Measurements from ENCODE around the gene OXCT1. TPM values are rescaled to one million over a fixed set of nuclear protein-coding genes. Genes with fewer than 3 reads are reported as not detected.

OXCT1 gene
- total and polyA plus RNA-seq, 2 of the 4 experiments (the other 2 are of a cell fraction): 14.2 to 16.3 TPM

- POLR2A ChIA-PET (ENCODE audit: unreplicated experiment): no interaction called here
- CTCF ChIA-PET: interaction anchor here (1.1 to 1.5 kb wide), 2 partner anchors 9 to 10 kb away, joined by 3 read pairs; no protein-coding TSS in a partner anchor
- dilution Hi-C loops (cut with HindIII; ENCODE audit: low sequenced_read_pairs, unreplicated experiment): no loop called here
- Histone ChIP-seq H3K9me3 (ENCODE audit: control insufficient read depth, insufficient read depth, low read length) (no peaks in the 10 kb centered on the region), H3K36me3 (ENCODE audit: control insufficient read depth, insufficient read depth, low read length) (no peaks in the 10 kb centered on the region), H2BK5ac (ENCODE audit: low read depth, low read length, poor library complexity, severe bottlenecking) (no peak overlapping the region), H3K9me1 (ENCODE audit: insufficient read depth, low read length) (no peaks in the 10 kb centered on the region), H3K4ac (ENCODE audit: low read depth, low read length) (no peak overlapping the region), H3K56ac (ENCODE audit: extremely low read depth, insufficient read depth, low read length) (no peak overlapping the region), H2BK120ac (ENCODE audit: low read depth, low read length) (no peak overlapping the region), H3K14ac (replicated peaks; ENCODE audit: low read depth, low read length) (no peak overlapping the region), H3K4me3 (ENCODE audit: insufficient read depth, low read depth, low read length) (no peak overlapping the region), H4K91ac (ENCODE audit: insufficient read depth, low read depth, low read length) (no peak overlapping the region), H2AK5ac (ENCODE audit: low read depth, low read length) (no peak overlapping the region), H3K4me1 (ENCODE audit: control insufficient read depth, insufficient read depth, low read length) (peaks cover 12% of the 10 kb centered on the region), H3K27ac (ENCODE audit: insufficient read depth, low read length) (no peak overlapping the region), H3K4me2 (ENCODE audit: low read depth, low read length) (no peak overlapping the region), H3K18ac (ENCODE audit: low read depth, low read length) (no peak overlapping the region), H3K27me3 (ENCODE audit: control insufficient read depth, insufficient read depth, low read length) (no peaks in the 10 kb centered on the region), H2AK9ac (replicated peaks; ENCODE audit: low read depth, low read length, poor library complexity) (no peak overlapping the region), H4K8ac (ENCODE audit: low read depth in 2 of 2, low read length in 2 of 2) (no peak overlapping the region), H3K23ac (ENCODE audit: low read depth, low read length) (no peak overlapping the region), H3K79me1 (ENCODE audit: low read depth in 1 of 2, low read length in 2 of 2) (peaks cover 3 to 13% of the 10 kb centered on the region in 2 experiments; a peak in 2 of 4 replicates), H3K9ac (ENCODE audit: low read depth, low read length) (no peak overlapping the region), H2BK15ac (ENCODE audit: low read depth, low read length) (no peak overlapping the region), H2AFZ (replicated peaks; ENCODE audit: low read length, poor library complexity) (no peak overlapping the region), H4K5ac (ENCODE audit: low read depth, low read length) (no peak overlapping the region), H4K20me1 (ENCODE audit: insufficient read depth, low read length) (no peaks in the 10 kb centered on the region), H2BK20ac (ENCODE audit: low read depth, low read length) (no peak overlapping the region)
- no peak for ATAC-seq (ENCODE audit: low read depth)
- BruUV-seq (replicated peaks): no TSS peak
- TF ChIP-seq USF2 (IDR thresholded peaks at IDR 0.05; ENCODE audit: low read depth, low read length): no peak
- no peak for TF ChIP-seq RFX5 (IDR thresholded peaks at IDR 0.05; ENCODE audit: low read depth, low read length)
- TF ChIP-seq ELK1 (IDR thresholded peaks at IDR 0.05; ENCODE audit: borderline replicate concordance, low read depth, low read length): no peak
- no peak for TF ChIP-seq MXI1 (IDR thresholded peaks at IDR 0.05; ENCODE audit: borderline replicate concordance, low read depth, low read length)
- no peak for TF ChIP-seq RAD21 (IDR thresholded peaks at IDR 0.05; ENCODE audit: low read length)
- TF ChIP-seq CEBPB (IDR thresholded peaks at IDR 0.05; ENCODE audit: low read depth, low read length): no peak
- TF ChIP-seq POLR2A (IDR thresholded peaks at IDR 0.05; ENCODE audit: low read depth, low read length): no peak
- no peak for TF ChIP-seq BHLHE40 (IDR thresholded peaks at IDR 0.05; ENCODE audit: low read depth, low read length)
- no peak for TF ChIP-seq NFE2L2 (IDR thresholded peaks at IDR 0.05; ENCODE audit: low read depth, low read length)
- no peak for TF ChIP-seq CHD1 (IDR thresholded peaks at IDR 0.05; ENCODE audit: low read depth, low read length)
- no peak for TF ChIP-seq MAFK (IDR thresholded peaks at IDR 0.05; ENCODE audit: low read depth, low read length)
- in situ Hi-C loops (cut with MboI; ENCODE audit: low sequenced_read_pairs): no loop called here
- no peak for DNase-seq
- intact Hi-C loops (cut with micrococcal nuclease): no loop called here
These were observed 85.2 kb downstream of the OXCT1 start for GRCh38 chr5:41785061-41785460.
